ENCODE data around the gene SLC25A4.
"Not testable (repeated sequence)": the region's sequence is repeated elsewhere in the genome, so short reads cannot be mapped to it uniquely, and the experiment has no call there.

Gene SLC25A4

GRCh38 chr4:185186769-185187168 is 43.7 kb downstream of the SLC25A4 start:
- DNase-seq: no peak

- DNase-seq: no peak
These were observed 46.7 kb downstream of the SLC25A4 start for GRCh38 chr4:185189606-185190305.

GRCh38 chr4:185190306-185190856 is 47.3 kb downstream of the SLC25A4 start:
- no peak for DNase-seq

DNA sequence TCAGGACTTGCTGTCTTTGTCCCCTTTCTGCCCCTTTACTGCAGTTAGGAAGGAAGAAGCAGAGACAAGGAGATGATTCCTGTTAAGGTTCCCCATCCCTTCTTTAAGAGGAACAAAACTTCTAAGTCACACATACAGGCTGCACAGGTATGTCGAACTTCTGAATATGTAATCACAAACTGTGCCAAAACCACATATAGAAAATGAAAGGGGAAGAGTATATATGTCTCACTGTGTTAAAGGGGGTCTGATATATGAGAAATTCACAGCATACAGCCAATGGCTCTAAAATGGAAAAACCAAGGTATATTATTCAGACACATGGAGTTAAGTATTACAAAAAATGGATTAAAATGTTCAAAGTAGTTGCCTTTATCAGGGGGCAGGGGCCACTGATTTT is 49.0 kb downstream of the SLC25A4 start:
- DNase-seq: no peak

GRCh38 chr4:185194924-185195888 is 52.1 kb downstream of the SLC25A4 start:
- no peak for DNase-seq

- DNase-seq: no peak
These were observed 53.4 kb downstream of the SLC25A4 start for GRCh38 chr4:185196437-185196836.

GRCh38 chr4:185198189-185198588 is 55.1 kb downstream of the SLC25A4 start:
- DNase-seq: not testable (repeated sequence)

Data from CD4-positive, alpha-beta T cell treated with Interleukin-10 for 1 hour (primary cell).